Thyroid gland (tissue), 4 donors: ENCODE measurements around the gene NPC1.

Experiments used
- CTCF ChIP-seq, 6 experiments: fragments of 200-600 bp in 3 of 6; fragments of 450-650 bp in 3 of 6; sonication (generic) in 3 of 6; IDR thresholded peaks; one replicate each; pipeline ENCODE4 v1.5.1; 2016 to 2019; ENCODE audit warnings: antibody characterized with exemption in 6 of 6, mild to moderate bottlenecking in 2 of 6, inconsistent platforms in 1 of 6, moderate library complexity in 1 of 6
- POLR2A ChIP-seq, 2 donors: fragments of 450-650 bp; IDR thresholded peaks; one replicate each; pipeline ENCODE4 v1.6.1; 2017; ENCODE audit warnings: antibody characterized with exemption in 2 of 2, mild to moderate bottlenecking in 2 of 2, moderate library complexity in 1 of 2

- no peak for TF ChIP-seq CTCF (IDR thresholded peaks at IDR 0.05)
- TF ChIP-seq POLR2A (IDR thresholded peaks at IDR 0.05), result no peak
Measured at GRCh38 chr18:23614891-23615290, 28.6 kb upstream of the NPC1 start.
